Neural cell (in vitro differentiated cells): ENCODE measurements around the gene JPH2. TPM values are rescaled to one million over a fixed set of nuclear protein-coding genes. Genes with fewer than 3 reads are reported as not detected.

Source experiments
- polyA plus RNA-seq: library from polyadenylated mRNA; depleted of rRNA; stranded (reverse); fragments of >200 nt; gene quantifications from 2 replicates; pipeline ENCODE4 v1.2.3, GENCODE V29; 2014

Gene JPH2
- polyA plus RNA-seq, 1 donor from 2014 or later = not detected

Other genes with a start within 250 kb of the JPH2 start
- gene OSER1, start 23.6 kb upstream of the JPH2 start, polyA plus RNA-seq = 43.9 and 51.0 TPM in 2 replicates
- gene GDAP1L1, start 60.1 kb upstream of the JPH2 start, polyA plus RNA-seq = 216 and 243 TPM in 2 replicates
- 4.6 and 5.5 TPM in 2 replicates for gene FITM2, start 124.0 kb upstream of the JPH2 start, polyA plus RNA-seq
- gene R3HDML, start 149.9 kb upstream of the JPH2 start, polyA plus RNA-seq = not detected in 2 replicates
- gene HNF4A, start 168.5 kb upstream of the JPH2 start, polyA plus RNA-seq = 0.68 TPM in 1 of 2 replicates, not detected in the other